ENCODE results near the gene FBXL3. TPM values are rescaled to one million over a fixed set of nuclear protein-coding genes. Genes with fewer than 3 reads are reported as not detected.

The FBXL3 gene
- total and polyA plus RNA-seq, 2 of the 13 experiments (the other 11 are each of a cell fraction or from before 2014, with no cell fraction given) = 11.5 to 18.5 TPM

DNA sequence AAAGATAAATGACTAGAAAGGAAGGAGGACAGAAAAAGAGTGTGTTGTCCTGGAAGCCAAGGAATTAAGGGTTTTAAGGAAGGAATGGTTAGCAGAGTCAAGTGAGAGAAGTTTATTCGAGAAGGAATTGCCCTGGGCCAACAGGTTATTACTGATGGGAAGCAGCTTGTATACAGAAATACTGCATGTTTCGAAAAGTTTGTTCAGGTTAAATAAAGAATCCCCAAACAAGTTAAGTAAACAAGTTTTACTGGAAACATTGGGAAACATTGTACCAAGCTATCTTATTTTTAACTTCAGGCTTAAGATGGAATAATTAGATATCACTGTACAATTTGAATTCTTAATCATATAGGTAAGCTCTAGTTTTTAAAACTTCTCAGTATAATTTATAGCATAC is 28.2 kb upstream of the FBXL3 start:
- in situ Hi-C loops (cut with HindIII; ENCODE audit: extremely low pct_ligation_motif_present, low pct_unique_long_range_greater_than_20kb) = no loop called here
- Histone ChIP-seq H3K79me2 (ENCODE audit: insufficient read depth, low read length) (no peaks in the 10 kb centered on the region), H4K20me1 (ENCODE audit: insufficient read depth, low read length) (no peaks in the 10 kb centered on the region), H3K4me3 (replicated peaks in 1 of 3; ENCODE audit: insufficient read depth in 1 of 3, low read depth in 2 of 3, low read length in 3 of 3) (no peak overlapping the region), H3K9ac (ENCODE audit: insufficient read depth, low read depth, low read length) (no peak overlapping the region), H3K4me1 (ENCODE audit: insufficient read depth, low read length) (peaks cover 12% of the 10 kb centered on the region; the same call in 1 of the 2 replicates), H3K27ac (ENCODE audit: extremely low read length, insufficient read depth, low read length) (no peak overlapping the region), H3K9me3 (ENCODE audit: low read length) (no peaks in the 10 kb centered on the region), H3K4me2 (ENCODE audit: low read depth, low read length) (no peak overlapping the region), H3K36me3 (replicated peaks in 1 of 2; ENCODE audit: control insufficient read depth in 1 of 2, insufficient read depth in 2 of 2, low read length in 2 of 2) (peaks cover 2 to 16% of the 10 kb centered on the region in 2 experiments; a peak in 3 of 5 replicates), H2AFZ (ENCODE audit: low read length) (no peak overlapping the region), H3K27me3 (ENCODE audit: control insufficient read depth in 1 of 2, insufficient read depth in 2 of 2, low read length in 2 of 2) (no peaks in the 10 kb centered on the region)
- POLR2A ChIA-PET = interaction anchor here (2.2 kb wide), 1 partner anchor 29 kb away, joined by 5 read pairs; the partner anchor contains the start of gene FBXL3
- WGBS (ENCODE audit: low lambda C conversion rate) = 80% methylated on average over 2 of the region's 2 CpGs
- CTCF ChIA-PET (ENCODE audit: low intra/inter-chr PET ratio, low total read pairs) = no interaction called here
- no peak for DNase-seq (ENCODE audit: low spot score)
- FAIRE-seq = no peak
- intact Hi-C loops (cut with micrococcal nuclease; ENCODE audit: unreplicated experiment) = no loop called here
- BruUV-seq (replicated peaks) = no TSS peak
- ATAC-seq = no peak
- TF ChIP-seq ZIK1 (CRISPR knock-in tag; IDR thresholded peaks at IDR 0.05; ENCODE audit: borderline replicate concordance, low read depth) (no peak), NRL (CRISPR knock-in tag; IDR thresholded peaks at IDR 0.05; ENCODE audit: borderline replicate concordance) (no peak), ZNF556 (CRISPR knock-in tag; IDR thresholded peaks at IDR 0.05; ENCODE audit: borderline replicate concordance) (no peak), ZNF253 (CRISPR knock-in tag; IDR thresholded peaks at IDR 0.05; ENCODE audit: borderline replicate concordance) (no peak), ZNF572 (CRISPR knock-in tag; IDR thresholded peaks at IDR 0.05) (no peak), TEAD2 (CRISPR knock-in tag; IDR thresholded peaks at IDR 0.05) (no peak), ZSCAN20 (CRISPR knock-in tag; IDR thresholded peaks at IDR 0.05; ENCODE audit: borderline replicate concordance) (no peak), ZNF260 (CRISPR knock-in tag; IDR thresholded peaks at IDR 0.05; ENCODE audit: borderline replicate concordance, low read depth) (no peak), REL (CRISPR knock-in tag; conservative IDR thresholded peaks at IDR 0.05) (no peak), ZNF549 (CRISPR knock-in tag; IDR thresholded peaks at IDR 0.05) (no peak), ZNF619 (CRISPR knock-in tag; IDR thresholded peaks at IDR 0.05) (no peak), ZNF101 (CRISPR knock-in tag; IDR thresholded peaks at IDR 0.05; ENCODE audit: borderline replicate concordance, low read depth) (no peak)
- TF ChIP-seq, protein P1, sequence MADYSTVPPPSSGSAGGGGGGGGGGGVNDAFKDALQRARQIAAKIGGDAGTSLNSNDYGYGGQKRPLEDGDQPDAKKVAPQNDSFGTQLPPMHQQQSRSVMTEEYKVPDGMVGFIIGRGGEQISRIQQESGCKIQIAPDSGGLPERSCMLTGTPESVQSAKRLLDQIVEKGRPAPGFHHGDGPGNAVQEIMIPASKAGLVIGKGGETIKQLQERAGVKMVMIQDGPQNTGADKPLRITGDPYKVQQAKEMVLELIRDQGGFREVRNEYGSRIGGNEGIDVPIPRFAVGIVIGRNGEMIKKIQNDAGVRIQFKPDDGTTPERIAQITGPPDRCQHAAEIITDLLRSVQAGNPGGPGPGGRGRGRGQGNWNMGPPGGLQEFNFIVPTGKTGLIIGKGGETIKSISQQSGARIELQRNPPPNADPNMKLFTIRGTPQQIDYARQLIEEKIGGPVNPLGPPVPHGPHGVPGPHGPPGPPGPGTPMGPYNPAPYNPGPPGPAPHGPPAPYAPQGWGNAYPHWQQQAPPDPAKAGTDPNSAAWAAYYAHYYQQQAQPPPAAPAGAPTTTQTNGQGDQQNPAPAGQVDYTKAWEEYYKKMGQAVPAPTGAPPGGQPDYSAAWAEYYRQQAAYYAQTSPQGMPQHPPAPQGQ (CRISPR knock-in tag; IDR thresholded peaks at IDR 0.05; ENCODE audit: borderline replicate concordance) = no peak
- TF ChIP-seq, protein P2, sequence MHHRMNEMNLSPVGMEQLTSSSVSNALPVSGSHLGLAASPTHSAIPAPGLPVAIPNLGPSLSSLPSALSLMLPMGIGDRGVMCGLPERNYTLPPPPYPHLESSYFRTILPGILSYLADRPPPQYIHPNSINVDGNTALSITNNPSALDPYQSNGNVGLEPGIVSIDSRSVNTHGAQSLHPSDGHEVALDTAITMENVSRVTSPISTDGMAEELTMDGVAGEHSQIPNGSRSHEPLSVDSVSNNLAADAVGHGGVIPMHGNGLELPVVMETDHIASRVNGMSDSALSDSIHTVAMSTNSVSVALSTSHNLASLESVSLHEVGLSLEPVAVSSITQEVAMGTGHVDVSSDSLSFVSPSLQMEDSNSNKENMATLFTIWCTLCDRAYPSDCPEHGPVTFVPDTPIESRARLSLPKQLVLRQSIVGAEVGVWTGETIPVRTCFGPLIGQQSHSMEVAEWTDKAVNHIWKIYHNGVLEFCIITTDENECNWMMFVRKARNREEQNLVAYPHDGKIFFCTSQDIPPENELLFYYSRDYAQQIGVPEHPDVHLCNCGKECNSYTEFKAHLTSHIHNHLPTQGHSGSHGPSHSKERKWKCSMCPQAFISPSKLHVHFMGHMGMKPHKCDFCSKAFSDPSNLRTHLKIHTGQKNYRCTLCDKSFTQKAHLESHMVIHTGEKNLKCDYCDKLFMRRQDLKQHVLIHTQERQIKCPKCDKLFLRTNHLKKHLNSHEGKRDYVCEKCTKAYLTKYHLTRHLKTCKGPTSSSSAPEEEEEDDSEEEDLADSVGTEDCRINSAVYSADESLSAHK (CRISPR knock-in tag; IDR thresholded peaks at IDR 0.05; ENCODE audit: borderline replicate concordance) = no peak
- TF ChIP-seq, protein P3, sequence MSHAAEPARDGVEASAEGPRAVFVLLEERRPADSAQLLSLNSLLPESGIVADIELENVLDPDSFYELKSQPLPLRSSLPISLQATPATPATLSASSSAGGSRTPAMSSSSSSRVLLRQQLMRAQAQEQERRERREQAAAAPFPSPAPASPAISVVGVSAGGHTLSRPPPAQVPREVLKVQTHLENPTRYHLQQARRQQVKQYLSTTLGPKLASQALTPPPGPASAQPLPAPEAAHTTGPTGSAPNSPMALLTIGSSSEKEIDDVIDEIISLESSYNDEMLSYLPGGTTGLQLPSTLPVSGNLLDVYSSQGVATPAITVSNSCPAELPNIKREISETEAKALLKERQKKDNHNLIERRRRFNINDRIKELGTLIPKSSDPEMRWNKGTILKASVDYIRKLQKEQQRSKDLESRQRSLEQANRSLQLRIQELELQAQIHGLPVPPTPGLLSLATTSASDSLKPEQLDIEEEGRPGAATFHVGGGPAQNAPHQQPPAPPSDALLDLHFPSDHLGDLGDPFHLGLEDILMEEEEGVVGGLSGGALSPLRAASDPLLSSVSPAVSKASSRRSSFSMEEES (CRISPR knock-in tag; IDR thresholded peaks at IDR 0.05) = no peak

Data from HepG2 (cell line).